COLO829 (cell line): Measurements from ENCODE around the gene RPL38.

Source experiments
- DNase-seq: peaks from one replicate; pipeline ENCODE4 v3.0.0; 2012; ENCODE audit warnings: low spot score

The RPL38 gene

DNA sequence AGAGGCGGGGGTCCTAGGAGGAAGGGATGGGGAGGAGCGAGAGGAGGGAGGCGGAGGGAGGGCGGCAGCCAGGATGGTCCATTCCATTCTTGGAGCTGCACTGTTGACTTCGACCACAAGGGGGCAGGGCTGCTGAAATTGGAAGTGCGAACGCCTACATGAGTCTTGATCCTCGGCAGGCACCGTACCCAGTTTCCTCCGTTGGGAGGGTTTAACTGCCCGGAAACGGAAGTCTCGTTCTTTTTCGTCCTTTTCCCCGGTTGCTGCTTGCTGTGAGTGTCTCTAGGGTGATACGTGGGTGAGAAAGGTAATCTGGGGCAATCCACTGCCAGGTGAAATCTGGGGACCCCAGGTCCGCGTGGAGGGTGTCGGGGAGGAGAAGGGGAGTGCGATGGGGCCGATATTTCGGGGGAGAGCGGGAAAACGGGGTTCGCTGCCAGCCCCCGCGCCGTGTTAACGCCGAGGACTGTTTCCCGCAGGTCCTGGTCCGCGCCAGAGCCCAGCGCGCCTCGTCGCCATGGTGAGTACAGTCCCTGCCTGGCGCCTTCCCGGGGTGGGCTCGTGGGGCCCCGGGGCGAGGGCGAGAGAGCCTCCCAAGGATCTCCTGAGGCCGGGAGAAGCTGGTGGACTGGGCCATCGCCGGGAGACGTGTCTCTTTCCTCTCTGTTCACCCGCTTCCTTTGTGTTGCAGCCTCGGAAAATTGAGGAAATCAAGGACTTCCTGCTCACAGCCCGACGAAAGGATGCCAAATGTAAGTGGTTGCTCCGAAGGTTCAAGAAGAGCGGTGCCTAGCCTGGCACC lies at the start of gene RPL38:
RPL38 (plus strand) TSS at position 240 of the 802 bp plus-strand sequence; CDS start at position 518, 278 bp downstream.
- peak; percentile 98 for DNase-seq

DNA sequence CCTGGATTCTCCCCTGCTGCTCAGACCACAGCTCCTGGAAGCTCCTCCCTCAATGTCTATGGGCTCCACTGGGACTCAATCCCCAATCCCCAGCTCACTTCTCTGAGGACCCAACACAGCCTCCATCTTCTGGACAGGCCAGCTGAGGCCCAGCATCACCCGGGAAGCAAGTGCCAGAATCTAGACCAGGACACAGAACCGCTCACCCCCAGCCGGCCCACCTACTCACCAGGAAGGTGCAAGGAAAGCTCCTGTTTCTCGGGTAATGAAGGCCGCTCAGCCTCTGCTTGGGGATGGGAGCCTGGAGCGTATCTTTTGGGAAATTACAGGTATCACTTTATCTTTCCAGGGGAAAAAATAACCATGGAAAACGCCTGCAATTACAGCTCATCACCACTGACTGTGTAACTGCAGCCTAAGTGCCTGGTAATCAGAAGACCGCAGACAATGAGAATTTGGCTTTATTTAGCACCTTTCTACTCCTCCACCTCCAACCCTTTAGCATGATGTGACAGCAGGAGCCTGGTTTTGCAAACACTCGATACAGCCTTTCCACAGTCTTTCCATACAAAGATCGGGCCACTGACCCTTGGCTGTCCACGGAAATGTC lies 49.6 kb upstream of the RPL38 start:
- DNase-seq, result no peak

DNA sequence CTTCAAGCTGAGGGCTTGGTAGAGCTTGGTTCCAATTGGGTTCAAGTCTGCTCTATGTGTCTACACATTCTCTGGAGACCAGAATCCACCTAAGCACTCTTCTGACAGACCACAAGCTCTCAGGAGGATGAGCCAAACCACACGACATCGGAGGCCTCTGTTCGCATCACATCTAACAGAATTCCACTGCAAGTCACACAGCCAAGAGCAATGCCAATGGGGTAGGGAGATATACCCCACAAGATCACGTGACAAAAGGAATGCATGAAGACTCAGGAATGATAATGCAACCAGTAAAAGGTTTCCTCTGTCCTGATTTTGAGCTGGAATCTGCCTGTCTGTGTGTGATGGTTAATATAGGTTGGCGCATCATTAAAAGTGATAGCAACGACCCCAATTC lies 46.6 kb upstream of the RPL38 start:
- DNase-seq, result no peak

DNA sequence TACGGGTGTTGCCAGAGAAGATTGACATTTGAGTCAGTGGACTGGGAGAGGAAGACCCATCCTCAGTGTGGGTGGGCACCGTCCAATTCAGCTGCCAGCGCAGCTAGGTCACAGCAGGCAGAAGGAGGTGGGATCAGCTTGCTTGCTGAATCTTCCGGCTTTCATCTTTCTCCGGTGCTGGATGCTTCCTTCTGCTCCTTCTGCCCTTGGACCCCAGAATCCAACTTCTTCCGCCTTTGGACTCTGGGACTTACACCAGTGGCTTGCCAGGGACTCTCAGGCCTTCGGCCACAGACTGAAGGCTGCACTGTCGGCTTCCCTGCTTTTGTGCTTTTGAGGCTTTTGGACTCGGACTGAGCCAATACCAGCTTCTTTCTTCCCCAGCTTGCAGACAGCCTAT lies 46.1 kb upstream of the RPL38 start:
- no peak for DNase-seq

DNA sequence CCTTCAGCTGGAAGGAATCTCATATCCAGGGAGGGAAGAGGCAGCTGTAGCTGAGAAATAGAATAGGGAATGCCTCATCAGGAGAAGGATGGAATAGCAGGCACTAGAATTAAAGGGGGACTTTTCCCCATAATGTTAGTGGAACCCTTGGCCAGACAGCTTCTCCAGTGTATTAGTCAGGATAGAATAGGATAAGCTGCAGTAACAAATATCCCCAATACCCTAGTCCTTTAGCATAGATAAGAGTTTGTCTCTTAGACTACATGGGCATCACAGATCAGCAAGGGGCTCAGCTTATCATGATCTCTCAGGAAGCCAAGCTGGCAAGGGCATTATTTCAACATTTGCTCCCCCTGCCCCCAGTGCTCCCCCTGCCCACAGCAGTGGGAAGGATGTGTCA lies 44.7 kb upstream of the RPL38 start:
- no peak for DNase-seq

DNA sequence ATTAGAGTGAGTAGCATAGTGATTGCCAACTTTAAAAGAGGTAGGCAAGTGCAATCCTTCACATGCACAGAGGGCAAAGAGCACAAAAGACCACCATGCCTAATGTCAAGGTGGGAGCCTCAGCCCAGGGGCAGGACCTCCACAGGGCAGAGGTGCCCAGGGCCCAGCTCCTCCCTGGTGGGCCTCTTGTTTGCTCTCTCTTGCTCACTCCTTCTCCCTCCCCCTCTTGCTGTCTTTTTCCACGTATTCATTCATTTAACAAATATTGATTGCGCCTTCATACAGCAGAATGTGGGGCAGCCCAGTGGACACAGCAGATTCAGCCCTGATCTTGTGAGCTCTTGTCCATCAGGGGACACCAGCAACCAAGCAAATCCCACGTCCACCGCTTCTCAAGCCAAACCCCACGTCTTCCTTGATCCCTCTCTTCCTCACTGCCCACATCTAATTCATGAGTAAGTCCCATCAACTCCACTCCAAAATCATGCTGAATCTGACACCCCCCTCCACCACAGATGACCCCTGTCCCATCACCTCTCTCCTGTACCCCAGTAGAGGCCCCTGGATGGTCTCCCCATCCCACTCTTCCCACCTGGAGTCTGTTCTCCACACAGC lies 44.1 kb upstream of the RPL38 start:
- DNase-seq, result no peak

DNA sequence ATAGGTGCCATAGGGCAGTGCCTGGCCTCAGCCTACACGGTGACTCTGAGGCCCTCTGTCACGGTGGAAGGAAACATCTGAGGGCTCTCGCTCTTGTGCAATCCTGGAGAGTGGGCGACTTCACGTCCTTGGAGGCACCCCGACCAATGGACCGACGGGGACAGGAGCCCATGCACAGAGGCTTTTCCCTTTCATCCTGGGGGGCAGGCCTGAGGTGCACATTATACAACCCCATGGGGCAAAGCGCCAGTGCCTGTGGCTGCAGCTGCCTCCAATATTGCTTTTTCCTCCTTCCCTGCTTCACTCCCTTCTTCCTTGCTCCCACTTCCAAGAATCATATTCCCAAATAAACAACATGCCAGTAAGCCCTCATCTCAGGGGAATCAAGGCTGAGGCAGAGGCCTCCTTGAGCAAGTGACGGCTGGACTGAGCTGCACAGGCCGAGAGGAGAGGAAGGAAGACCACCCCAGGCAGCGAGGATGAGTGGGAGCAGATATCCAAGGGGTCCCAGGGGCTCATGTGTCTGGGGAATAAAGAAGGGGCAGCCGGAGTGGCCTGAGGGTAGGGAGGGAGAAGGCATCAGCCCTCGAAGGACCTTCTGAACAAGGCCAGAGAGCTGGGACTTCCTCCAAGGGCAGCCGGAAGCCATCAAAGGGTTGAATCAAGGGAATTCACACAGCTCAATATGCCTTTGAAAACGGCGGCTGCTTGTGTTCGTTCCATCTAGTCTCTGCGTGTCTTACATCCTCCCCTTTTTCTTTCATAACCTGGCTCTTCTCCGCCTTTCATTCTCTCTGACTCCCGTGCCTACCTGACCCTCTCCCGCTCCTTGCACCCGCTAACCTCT lies 42.6 kb upstream of the RPL38 start:
- DNase-seq, result no peak

DNA sequence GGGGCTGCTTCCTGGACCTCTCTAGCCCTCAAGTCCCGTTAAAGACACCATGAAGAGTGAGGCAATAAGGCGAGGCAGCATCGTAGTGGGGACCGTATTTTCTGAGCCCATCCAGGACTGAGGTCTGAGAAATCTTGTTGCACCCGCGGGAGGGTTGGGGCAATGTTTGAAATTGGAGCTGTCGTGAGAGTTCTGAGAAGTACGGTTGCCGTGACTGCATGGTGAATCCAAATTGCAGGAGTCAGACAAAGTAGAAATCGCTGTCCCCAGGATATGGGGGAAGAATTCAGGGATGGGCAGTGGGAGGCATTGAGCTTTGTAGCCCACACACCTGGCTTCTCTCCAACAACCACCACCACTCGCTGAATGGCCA lies 42.0 kb upstream of the RPL38 start:
- DNase-seq, result no peak

DNA sequence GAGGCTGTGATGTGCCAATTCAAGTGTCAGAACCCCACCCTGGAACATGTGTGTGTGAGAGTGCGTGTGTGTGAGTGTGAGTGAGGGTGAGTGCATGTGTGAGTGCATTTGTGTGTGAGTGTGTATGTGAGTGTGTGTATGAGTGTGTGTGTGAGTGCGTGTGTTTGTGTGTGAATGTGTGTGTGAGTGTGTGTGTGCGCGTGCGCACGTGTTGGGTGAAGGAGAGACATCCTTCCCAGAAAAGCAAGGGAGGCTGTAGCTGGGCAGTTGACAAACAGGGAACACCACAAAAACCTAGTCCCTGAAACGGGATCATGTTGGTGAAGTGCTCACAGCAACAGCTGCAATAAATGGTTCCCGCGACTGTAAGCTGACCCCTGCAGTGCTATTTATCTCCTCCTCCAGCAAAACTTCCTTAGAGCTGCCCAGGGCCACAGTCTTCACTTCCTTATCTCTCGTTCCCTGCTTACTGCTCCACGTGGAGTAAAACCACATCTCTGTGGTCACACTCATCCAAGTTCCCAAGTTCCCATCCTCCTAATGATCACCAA lies 40.1 kb upstream of the RPL38 start:
- no peak for DNase-seq

DNA sequence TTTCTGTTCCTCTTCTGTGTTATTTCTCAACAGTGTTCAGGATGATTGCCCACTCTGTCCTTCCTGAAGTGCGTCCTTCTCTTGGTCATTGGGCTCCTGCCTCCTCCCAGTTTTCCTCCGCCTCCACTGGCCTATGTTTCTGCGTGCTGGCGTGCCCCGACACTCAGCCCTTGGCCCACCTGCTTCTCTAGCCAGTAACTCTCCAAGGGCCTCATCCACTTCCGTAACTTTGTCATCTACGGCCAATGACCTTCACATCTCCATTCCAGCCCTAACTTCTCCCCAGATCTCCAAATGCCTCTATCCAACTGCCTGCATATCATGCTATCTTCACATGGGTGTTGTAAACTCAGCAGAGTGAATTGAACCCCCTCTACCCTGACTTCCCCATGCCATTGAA lies 39.6 kb upstream of the RPL38 start:
- no peak for DNase-seq

DNA sequence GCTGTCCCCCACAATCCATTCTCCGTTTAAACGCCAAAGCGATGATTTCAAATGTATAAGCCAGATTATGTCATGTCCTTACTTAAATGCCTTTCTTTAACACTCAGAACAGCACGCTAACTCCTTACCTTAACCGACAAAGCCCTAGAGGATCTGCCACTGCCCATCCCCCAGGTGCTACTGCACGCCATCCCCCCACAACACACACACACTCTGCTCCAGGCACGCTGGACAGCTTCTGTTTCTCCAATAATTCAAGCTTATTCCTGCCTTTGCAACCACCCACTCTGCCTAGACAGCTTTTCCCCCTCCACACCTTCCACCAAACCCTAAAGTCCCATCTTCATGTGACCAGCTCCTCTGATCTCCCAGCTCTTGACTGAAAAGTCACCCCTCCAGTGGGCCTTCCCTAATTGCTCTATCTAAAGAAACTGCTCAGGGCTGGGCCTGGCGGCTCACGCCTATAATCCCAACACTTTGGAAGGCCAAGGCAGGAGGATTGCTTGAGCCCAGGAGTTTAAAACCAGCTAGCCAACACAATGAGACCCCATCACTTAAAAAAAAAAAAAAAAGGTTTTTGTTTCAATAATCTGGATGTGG lies 38.9 kb upstream of the RPL38 start:
- no peak for DNase-seq

DNA sequence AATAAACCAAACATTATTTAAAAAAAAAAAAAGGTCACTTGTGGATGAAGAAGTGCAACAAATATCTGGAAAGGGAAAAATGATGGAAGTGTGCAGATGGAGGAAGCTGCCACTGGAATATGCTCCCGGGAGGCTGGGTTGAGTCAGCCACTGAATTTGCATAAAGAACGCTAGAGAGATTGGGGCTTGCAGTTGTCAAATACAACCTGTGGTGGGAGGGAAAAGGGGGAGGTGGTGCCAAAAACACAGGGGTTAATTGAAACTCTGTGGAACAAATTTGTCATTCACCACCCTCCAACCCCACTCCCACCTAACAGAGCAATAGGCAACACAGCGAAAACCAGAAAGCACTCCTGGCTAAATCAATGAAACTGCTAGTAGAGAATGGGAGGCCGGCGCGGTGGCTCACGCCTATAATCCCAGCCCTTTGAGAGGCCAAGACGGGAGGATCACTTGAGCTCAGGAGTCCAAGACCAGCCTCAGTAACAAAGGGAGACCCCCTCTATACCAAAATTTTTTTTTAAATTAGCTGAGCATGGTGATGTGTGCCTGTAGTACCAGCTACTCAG lies 37.6 kb upstream of the RPL38 start:
- no peak for DNase-seq

DNA sequence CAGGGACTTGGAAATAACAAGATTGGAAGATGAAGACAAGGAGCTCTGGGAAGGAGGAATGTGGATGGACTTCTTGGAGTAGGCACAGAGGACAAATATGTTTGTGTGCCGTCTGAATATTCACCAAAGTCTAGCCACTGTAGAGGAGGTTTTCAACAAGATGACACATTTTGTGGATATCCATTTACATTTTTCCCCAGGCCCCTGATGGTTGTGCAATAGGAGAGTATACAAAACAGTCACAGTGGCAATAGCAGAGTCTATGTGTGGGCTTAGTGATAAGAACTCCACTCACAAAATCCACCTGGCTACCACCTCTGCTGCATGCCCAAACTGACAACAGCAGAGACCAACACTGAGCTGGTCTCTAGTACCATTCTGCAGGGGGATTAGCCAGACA lies 32.6 kb upstream of the RPL38 start:
- no peak for DNase-seq

DNA sequence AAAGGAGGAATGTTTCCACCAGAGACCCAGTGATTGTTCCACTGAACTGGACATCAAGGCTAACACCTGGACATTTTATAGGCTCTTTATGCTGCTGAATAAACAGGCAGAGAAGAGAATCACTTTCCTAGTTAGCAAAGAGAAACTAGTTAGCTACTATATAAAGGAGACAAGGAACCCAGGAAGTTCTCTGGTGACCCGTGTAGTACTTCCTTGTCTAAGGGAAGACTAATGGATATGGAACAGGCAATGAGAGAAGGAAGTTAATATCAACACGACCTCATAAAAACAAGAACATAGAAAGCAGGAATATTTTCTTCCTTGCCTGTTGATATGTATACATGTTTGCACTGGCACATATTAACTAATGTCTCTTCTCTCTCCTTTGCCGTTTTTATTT lies 30.8 kb upstream of the RPL38 start:
- DNase-seq, result no peak

DNA sequence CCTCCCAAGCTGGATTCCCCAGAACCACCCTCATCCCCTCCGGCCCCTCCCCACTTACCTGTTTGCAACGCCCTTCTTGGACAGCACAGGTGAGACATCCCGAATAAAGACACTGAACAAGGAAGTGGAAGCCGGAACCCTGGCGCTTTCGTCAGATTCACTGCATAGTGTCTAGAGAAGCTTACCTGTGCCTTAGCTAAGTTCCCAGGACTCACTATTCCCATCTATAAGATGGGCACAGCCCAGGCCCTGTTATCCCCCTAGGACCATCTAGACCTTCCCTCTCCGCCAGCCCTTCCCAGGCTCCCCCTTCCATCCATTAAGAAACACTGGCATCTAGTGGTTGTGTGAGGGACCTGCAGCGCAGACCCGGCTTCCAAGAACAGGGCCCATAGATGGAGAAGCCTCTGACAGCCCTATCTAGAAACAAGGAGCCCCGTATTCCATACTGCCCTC lies 26.9 kb upstream of the RPL38 start:
- DNase-seq, result peak; percentile 54

DNA sequence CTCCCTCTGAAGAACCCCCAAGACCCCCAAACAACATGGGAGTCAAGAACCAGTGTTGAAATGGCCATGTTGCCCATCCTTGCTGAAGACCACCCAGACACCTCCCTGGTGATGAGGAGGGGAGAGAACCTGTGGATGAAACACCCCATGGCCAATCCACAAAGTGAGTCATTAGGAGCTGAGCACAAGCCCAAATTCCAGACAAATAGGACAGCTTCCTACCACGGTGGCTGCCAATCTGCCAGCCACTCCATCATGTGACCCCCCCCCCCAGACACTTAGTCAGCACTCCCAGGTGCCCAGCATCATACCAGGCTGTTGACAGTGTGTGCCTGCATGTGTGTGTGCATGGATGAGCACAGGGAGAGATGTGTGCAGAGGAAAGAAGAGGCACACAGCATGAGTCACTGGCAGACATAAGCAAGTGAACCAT lies 26.4 kb upstream of the RPL38 start:
- no peak for DNase-seq

DNA sequence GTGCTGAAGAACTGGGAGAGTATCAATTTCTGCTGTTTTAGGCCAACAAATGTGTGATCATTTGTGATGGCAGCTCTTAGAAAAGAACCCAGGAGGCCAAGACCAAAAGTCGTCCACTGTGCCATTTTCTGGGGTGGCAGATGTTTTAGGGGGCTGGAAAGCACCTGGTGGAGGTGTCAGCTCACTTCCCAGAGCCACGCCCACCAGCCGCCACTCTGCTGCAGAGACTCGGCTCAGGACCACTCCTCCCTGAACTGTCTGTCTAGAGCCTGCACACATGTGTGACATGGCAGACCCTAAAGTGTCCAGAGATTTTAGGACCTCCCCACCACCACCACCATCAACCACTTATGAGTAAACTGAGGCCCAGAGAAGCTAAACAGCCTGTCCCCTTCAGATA lies 23.9 kb upstream of the RPL38 start:
- no peak for DNase-seq

DNA sequence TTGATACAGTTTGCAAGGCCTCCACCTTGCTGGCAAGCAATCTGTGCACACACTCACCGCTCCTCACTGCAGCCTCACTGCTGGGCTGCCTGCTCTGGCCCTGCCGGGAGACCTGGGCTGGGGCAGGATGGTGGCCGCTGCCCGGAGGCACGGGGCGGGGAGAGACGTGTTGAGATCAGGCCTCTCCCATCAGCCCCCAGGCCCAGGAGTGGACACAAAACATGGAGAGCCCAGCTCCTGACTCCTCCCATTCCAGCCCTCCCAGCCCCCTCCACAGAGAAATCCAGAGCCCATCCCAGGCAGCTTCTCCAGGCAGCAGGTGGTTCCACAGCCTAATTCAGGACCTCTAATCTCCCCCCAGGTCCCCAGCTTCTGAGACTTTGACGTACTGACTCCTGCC lies 23.1 kb upstream of the RPL38 start:
- DNase-seq, result no peak

DNA sequence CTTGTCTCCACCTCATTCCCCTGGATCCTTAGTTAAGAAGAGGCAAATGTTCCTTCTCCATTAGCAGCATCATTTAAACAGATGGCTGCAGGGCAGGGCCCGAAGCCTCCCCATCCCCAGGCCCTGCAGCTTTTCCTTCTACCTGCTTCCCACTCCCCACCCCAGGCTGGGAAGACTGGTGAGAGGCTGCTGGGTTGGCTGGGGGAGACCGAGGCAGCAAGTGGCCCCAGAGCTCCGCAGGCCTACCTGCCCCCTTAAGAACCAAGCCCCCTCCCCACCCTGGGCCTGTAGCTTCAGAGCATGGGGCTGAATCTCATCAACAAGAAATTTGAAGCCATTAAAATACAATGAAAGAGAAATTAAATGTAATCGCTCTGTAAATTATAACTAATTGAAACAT lies 22.1 kb upstream of the RPL38 start:
- DNase-seq, result no peak

DNA sequence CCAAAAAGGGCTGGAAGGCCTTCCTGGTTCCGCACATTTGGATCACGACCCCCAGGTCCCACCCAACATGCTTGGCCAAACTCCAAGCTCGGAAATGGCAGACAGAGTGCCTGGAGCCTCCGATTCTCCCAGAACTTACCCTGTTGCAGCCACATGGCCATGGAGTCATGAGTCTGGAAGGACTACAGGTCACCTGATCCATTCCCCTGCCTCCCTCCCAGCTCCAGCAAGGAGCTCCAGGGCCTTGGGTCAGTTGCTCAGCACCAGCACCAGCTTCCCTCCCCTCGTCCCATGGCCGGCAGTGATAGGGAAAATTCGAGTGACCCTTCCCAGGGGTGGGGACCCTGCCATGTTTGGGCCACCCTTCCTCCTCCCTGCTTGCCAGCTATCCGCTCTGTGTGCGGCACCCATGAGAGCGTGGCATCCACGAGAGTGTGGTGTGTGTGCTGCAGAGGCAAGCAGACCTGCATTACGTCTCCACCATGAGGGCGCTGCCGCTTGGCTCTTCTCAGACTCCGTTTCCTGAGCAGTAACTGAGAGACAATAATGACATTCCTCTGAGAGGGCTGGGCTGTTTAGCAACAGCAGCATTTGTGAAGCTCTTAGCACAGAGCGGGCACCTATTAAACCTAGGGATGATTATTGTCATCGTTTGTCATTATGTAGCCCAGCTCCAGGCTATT lies 21.3 kb upstream of the RPL38 start:
- no peak for DNase-seq

DNA sequence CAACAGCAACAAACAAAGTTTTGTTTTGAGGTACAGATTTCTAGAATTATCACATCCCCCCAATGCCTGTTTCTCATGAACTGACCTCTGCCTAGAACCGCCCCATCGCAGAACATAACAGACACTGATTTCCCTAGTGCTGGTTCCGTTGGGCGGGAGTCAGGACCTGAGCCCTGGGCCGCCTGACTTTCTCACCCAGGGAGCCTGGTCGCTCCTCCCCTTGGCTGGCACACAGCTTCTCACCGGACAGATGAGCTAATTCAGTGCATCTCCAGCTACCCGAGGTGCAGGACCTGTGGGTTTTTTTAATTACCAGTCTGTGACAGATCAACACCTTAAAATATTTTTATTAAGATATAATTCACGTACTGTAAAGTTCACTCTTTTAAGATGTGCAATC lies 20.1 kb upstream of the RPL38 start:
- no peak for DNase-seq
